Thyroid gland (tissue), 4 donors: ENCODE results near the gene ETV1.

Source experiments
- POLR2A ChIP-seq, 2 donors: fragments of 450-650 bp; IDR thresholded peaks; one replicate each; pipeline ENCODE4 v1.6.1; 2017; ENCODE audit warnings: antibody characterized with exemption in 2 of 2, mild to moderate bottlenecking in 2 of 2, moderate library complexity in 1 of 2
- TF ChIP-seq, protein P1 (sequence below), 6 experiments: fragments of 200-600 bp in 3 of 6; fragments of 450-650 bp in 3 of 6; sonication (generic) in 3 of 6; IDR thresholded peaks; one replicate each; pipeline ENCODE4 v1.5.1; 2016 to 2019; ENCODE audit warnings: antibody characterized with exemption in 6 of 6, mild to moderate bottlenecking in 2 of 6, inconsistent platforms in 1 of 6, moderate library complexity in 1 of 6

DNA sequence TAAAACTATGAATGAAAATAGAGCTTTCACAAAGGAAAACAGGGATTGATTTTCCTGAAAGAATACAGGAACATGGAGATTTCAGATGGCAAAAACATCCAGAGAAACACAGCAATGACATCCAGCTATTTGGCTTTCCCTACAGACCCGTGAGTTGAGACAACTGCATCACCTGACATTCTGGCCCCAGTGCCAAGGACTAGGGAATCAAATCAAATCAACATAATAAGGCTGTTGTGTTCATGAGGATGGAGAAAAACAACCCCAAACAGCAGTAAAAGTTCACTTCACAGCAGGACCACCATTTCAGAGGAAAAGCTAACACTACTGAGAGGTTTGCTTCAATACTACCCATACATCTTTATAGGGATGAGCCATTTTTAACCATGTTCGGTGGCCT, 25.5 kb downstream of the ETV1 start:
- TF ChIP-seq, protein P1, sequence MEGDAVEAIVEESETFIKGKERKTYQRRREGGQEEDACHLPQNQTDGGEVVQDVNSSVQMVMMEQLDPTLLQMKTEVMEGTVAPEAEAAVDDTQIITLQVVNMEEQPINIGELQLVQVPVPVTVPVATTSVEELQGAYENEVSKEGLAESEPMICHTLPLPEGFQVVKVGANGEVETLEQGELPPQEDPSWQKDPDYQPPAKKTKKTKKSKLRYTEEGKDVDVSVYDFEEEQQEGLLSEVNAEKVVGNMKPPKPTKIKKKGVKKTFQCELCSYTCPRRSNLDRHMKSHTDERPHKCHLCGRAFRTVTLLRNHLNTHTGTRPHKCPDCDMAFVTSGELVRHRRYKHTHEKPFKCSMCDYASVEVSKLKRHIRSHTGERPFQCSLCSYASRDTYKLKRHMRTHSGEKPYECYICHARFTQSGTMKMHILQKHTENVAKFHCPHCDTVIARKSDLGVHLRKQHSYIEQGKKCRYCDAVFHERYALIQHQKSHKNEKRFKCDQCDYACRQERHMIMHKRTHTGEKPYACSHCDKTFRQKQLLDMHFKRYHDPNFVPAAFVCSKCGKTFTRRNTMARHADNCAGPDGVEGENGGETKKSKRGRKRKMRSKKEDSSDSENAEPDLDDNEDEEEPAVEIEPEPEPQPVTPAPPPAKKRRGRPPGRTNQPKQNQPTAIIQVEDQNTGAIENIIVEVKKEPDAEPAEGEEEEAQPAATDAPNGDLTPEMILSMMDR (IDR thresholded peaks at IDR 0.05), result no peak
- no peak for TF ChIP-seq POLR2A (IDR thresholded peaks at IDR 0.05)
